Urothelium cell line (cell line): Measurements from ENCODE around the gene IL1R1.

Experiments used
- DNase-seq: peaks from one replicate; pipeline ENCODE4 v3.0.0; 2011; ENCODE audit warnings: low spot score, mixed read lengths
- FAIRE-seq: peaks from 2 replicates; lab custom pipeline; 2011; peaks lifted over from hg19 to GRCh38; lab: Jason Lieb, UNC

IL1R1 gene

GRCh38 chr2:102166189-102166845, 23.8 kb downstream of the IL1R1 start:
- DNase-seq (no peak), FAIRE-seq (no peak)

- no peak for DNase-seq
- FAIRE-seq: no peak
Measured at GRCh38 chr2:102168026-102168771, 25.7 kb downstream of the IL1R1 start.

GRCh38 chr2:102171946-102172345, 29.4 kb downstream of the IL1R1 start:
- DNase-seq (no peak), FAIRE-seq (no peak)

GRCh38 chr2:102172745-102173144, 30.2 kb downstream of the IL1R1 start:
- DNase-seq (no peak), FAIRE-seq (no peak)

- FAIRE-seq (no peak), DNase-seq (no peak)
Measured at GRCh38 chr2:102176172-102176571, 33.6 kb downstream of the IL1R1 start.

GRCh38 chr2:102177814-102178478, 35.4 kb downstream of the IL1R1 start:
- FAIRE-seq (no peak), DNase-seq (no peak)

GRCh38 chr2:102179061-102179460, 36.5 kb downstream of the IL1R1 start:
- no peak for FAIRE-seq
- DNase-seq: no peak

GRCh38 chr2:102179788-102180686, 37.5 kb downstream of the IL1R1 start:
- FAIRE-seq (no peak), DNase-seq (no peak)

GRCh38 chr2:102180687-102180999, 38.1 kb downstream of the IL1R1 start:
- no peak for DNase-seq
- FAIRE-seq: no peak

GRCh38 chr2:102181376-102181775, 38.8 kb downstream of the IL1R1 start:
- FAIRE-seq: no peak

GRCh38 chr2:102181919-102182635, 39.5 kb downstream of the IL1R1 start:
- FAIRE-seq: peak; percentile 44
- DNase-seq: no peak

More at GRCh38 chr2:102181376-102181775, 38.8 kb downstream of the IL1R1 start:
- DNase-seq: no peak

- no peak for FAIRE-seq
- DNase-seq: no peak
Measured at GRCh38 chr2:102184018-102184417, 41.5 kb downstream of the IL1R1 start.

- FAIRE-seq (no peak), DNase-seq (no peak)
Measured at GRCh38 chr2:102184568-102184967, 42.0 kb downstream of the IL1R1 start.

GRCh38 chr2:102185347-102185746, 42.8 kb downstream of the IL1R1 start:
- FAIRE-seq (no peak), DNase-seq (no peak)

- DNase-seq: no peak
- no peak for FAIRE-seq
Measured at GRCh38 chr2:102186791-102187495, 44.4 kb downstream of the IL1R1 start, which contains the start of gene IL1RL2. Gene IL1RL2, plus strand, starts transcription at chr2:102187023. Its CDS starts 845 bp downstream, at chr2:102187868.

- no peak for FAIRE-seq
- no peak for DNase-seq
Measured at GRCh38 chr2:102187496-102188150, 45.1 kb downstream of the IL1R1 start.

- FAIRE-seq: no peak
- DNase-seq: no peak
Measured at GRCh38 chr2:102190430-102191107, 48.0 kb downstream of the IL1R1 start.

- FAIRE-seq: no peak
- no peak for DNase-seq
Measured at GRCh38 chr2:102191501-102191900, 49.0 kb downstream of the IL1R1 start.

- DNase-seq (no peak), FAIRE-seq (no peak)
Measured at GRCh38 chr2:102193074-102193473, 50.5 kb downstream of the IL1R1 start.
